A673 (cell line): Measurements from ENCODE around the gene SERPINA4. TPM values are rescaled to one million over a fixed set of nuclear protein-coding genes. Genes with fewer than 3 reads are reported as not detected.

Experiments
- BruUV-seq: library from RNA; stranded (reverse); fragments of 400-500 nt; replicated peaks from 2 replicates; lab custom pipeline; 2021; lab: Mats Ljungman, UMichigan
- CTCF ChIA-PET: fragments of 300-600 bp; sonication (Branson Sonifier 250); formaldehyde crosslinking; loops from one replicate; lab custom pipeline; 2022; ENCODE audit warnings: antibody characterized with exemption; lab: Charles Lee
- POLR2A ChIA-PET: fragments of 300-600 bp; sonication (Branson Sonifier 250); formaldehyde crosslinking; loops from one replicate; lab custom pipeline; 2022; ENCODE audit warnings: antibody characterized with exemption; ENCODE audit not compliant: low non-redundant PET; lab: Charles Lee
- DNase-seq: peaks from one replicate; pipeline ENCODE4 v3.0.0-alpha.2; 2015; ENCODE audit warnings: low spot score
- H3K27ac ChIP-seq: fragments of 200-600 bp; sonication (generic); 2 replicates; pipeline ENCODE4 v1.5.1; 2016; ENCODE audit warnings: mixed run types, low read depth, mild to moderate bottlenecking, mixed read lengths, antibody characterized with exemption, low read length; ENCODE audit not compliant: poor library complexity, severe bottlenecking
- H3K27me3 ChIP-seq: fragments of 200-600 bp; sonication (generic); replicated peaks from 2 replicates; pipeline ENCODE4 v1.6.1; 2017; ENCODE audit warnings: mixed run types, low read depth, mild to moderate bottlenecking, mixed read lengths, antibody characterized with exemption, low read length; ENCODE audit not compliant: insufficient read depth, poor library complexity
- H3K36me3 ChIP-seq: fragments of 200-600 bp; sonication (generic); 2 replicates; pipeline ENCODE4 v1.6.1; 2016; ENCODE audit warnings: mixed run types, mild to moderate bottlenecking, mixed read lengths, antibody characterized with exemption, low read length; ENCODE audit not compliant: insufficient read depth, poor library complexity, severe bottlenecking
- H3K4me1 ChIP-seq: fragments of 200-600 bp; sonication (generic); 2 replicates; pipeline ENCODE4 v1.6.1; 2017; ENCODE audit warnings: mixed run types, mild to moderate bottlenecking, mixed read lengths, antibody characterized with exemption, low read length; ENCODE audit not compliant: insufficient read depth, poor library complexity, severe bottlenecking
- H3K4me3 ChIP-seq: fragments of 200-600 bp; sonication (generic); 2 replicates; pipeline ENCODE4 v1.5.1; 2016; ENCODE audit warnings: low read depth, mixed run types, mild to moderate bottlenecking, mixed read lengths, low read length; ENCODE audit not compliant: poor library complexity, severe bottlenecking
- H3K9me3 ChIP-seq: fragments of 200-600 bp; sonication (generic); 2 replicates; pipeline ENCODE4 v1.6.1; 2016; ENCODE audit warnings: mixed run types, low read depth, mild to moderate bottlenecking, mixed read lengths, antibody characterized with exemption, low read length; ENCODE audit not compliant: poor library complexity, severe bottlenecking
- EZH2 ChIP-seq: fragments of 200-600 bp; sonication (generic); IDR thresholded peaks from 2 replicates; pipeline ENCODE4 v1.6.1; 2017; ENCODE audit warnings: borderline replicate concordance, low read depth, mild to moderate bottlenecking, mixed read lengths, antibody characterized with exemption, low read length; ENCODE audit not compliant: poor library complexity, severe bottlenecking
- intact Hi-C: fragments of 100-400 bp; cut with micrococcal nuclease; formaldehyde crosslinking; loops from one replicate; pipeline ENCODE4 v1.10.0; 2022; ENCODE audit not compliant: unreplicated experiment
- total RNA-seq: library from RNA; stranded (reverse); gene quantifications from 2 replicates; pipeline ENCODE4 v1.2.3, GENCODE V29; 2021
- TF ChIP-seq, protein P1 (sequence below): fragments of 300-800, 200-600 bp; sonication (generic); conservative IDR thresholded peaks from 2 replicates; pipeline ENCODE4 v1.5.1; 2017; ENCODE audit warnings: low read depth, mild to moderate bottlenecking, antibody characterized with exemption, low read length, moderate library complexity, mixed read lengths

The SERPINA4 gene
- total RNA-seq, 1 experiment from 2014 or later, result not detected

DNA sequence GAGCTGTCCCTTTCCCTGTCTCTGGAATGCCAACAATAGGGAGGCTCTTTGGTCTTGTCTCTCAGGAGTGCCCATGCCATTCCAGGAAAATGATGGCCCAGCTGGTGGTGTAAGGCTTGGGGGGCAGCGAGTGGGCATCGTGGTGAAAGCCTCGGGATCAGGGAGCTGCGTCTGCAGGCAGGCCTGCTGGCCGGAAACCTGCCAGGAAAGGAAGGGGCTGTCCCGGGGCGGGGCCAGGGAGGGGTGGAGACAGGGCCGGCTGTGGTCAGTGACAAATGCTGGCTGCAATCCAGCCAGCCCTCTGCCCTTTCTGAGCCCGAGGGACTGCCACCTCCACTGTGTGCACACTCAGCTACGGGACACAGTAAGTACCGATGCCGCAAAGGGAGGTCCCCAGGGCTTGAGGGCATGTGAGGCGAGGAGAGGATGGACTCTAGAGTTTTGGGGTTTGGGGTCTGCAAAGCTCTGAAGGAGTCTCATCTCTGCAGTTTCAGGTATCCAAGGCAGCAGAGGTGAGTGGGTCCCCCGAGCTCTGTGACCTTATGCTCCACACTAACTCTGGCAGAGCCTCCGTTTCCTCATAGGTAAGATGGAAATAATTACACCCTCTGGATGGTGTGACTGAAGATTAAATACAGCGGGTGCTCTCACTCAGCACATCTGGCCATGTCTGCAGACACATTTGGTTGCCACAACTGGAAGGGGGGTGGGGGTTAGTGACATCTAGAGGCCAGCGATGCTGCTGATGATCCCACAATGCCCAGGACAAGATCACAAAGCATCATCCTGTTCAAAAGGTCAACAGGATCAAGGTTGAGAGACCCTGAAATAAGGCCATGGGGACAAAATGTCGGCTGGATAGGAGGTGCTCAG lies 20.1 kb downstream of the SERPINA4 start, which contains the start of gene SERPINA5:
Gene SERPINA5 (plus strand): TSS at position 300 of the 873 bp plus-strand sequence. CDS start 5,937 bp downstream, outside the sequence.
- BruUV-seq, result no TSS peak
- intact Hi-C loops, result no loop called here
- POLR2A ChIA-PET, result no interaction called here

DNA sequence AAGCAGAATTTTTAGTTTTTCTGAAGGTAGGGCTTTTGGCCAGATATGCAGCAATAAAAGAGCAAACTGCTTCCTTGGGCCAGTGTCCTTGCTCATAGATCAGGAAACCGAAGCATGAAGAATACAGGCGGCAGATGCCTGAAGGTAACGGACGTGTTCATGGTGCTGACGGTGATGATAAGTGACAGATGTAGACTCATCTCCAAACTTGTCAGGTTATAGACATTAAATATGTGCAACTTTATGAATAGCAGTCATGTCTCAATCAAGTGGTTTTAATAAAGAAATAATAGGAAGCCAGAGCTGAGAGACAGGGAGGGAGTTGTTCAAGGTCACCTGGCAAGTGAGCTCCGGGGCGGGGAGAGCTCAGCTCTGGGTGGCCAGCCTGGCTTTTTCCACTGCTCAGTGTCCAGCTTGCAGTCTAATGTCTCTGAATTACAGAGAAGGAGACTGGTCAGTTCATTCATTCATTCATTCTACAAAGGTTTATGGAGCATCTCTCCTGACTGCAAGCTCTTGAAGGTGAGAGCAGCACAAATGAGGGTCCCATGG lies 21.0 kb downstream of the SERPINA4 start:
- POLR2A ChIA-PET, result no interaction called here
- no peaks in the 10 kb centered on the region for H3K36me3 ChIP-seq
- DNase-seq, result no peak
- H3K4me3 ChIP-seq, result no peak overlapping the region
- no peaks in the 10 kb centered on the region for H3K4me1 ChIP-seq
- BruUV-seq, result no TSS peak
- CTCF ChIA-PET, result no interaction called here
- no peaks in the 10 kb centered on the region for H3K27me3 ChIP-seq
- H3K27ac ChIP-seq, result no peak overlapping the region
- intact Hi-C loops, result no loop called here
- TF ChIP-seq, protein P1, sequence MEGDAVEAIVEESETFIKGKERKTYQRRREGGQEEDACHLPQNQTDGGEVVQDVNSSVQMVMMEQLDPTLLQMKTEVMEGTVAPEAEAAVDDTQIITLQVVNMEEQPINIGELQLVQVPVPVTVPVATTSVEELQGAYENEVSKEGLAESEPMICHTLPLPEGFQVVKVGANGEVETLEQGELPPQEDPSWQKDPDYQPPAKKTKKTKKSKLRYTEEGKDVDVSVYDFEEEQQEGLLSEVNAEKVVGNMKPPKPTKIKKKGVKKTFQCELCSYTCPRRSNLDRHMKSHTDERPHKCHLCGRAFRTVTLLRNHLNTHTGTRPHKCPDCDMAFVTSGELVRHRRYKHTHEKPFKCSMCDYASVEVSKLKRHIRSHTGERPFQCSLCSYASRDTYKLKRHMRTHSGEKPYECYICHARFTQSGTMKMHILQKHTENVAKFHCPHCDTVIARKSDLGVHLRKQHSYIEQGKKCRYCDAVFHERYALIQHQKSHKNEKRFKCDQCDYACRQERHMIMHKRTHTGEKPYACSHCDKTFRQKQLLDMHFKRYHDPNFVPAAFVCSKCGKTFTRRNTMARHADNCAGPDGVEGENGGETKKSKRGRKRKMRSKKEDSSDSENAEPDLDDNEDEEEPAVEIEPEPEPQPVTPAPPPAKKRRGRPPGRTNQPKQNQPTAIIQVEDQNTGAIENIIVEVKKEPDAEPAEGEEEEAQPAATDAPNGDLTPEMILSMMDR, result no peak
- TF ChIP-seq EZH2, result no peak
- H3K9me3 ChIP-seq, result no peaks in the 10 kb centered on the region

More for the DNA sequence above, 20.1 kb downstream of the SERPINA4 start, which contains the start of gene SERPINA5:
- no peak for TF ChIP-seq EZH2
- TF ChIP-seq, protein P1, result no peak
- Histone ChIP-seq H3K4me3 (no peak within 1 kb of the TSS), H3K27me3 (no peaks in the 10 kb centered on the region), H3K4me1 (no peaks in the 10 kb centered on the region), H3K36me3 (no peaks in the 10 kb centered on the region), H3K27ac (no peak within 1 kb of the TSS), H3K9me3 (no peaks in the 10 kb centered on the region)
- CTCF ChIA-PET, result no interaction called here
- no peak for DNase-seq

DNA sequence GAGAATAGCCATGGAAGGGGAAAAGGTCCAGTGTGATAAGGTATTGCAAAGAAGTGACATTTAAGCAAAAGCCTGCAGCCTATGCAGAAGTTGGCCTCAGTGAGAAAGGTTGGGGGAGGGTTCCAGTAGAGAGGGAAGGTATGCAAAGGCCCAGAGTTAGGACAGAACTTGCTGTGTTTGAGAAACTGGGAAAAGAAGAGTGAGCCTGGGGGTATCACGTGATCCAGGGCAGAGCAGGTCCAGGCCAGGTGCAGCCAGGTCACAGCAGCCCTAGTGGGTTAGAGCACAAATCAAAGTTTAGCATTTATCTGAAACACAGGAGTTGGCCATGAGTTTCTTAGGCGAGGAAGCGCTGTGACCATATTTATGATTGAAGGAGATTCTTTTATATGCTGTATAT lies 21.6 kb downstream of the SERPINA4 start:
- no TSS peak for BruUV-seq
- Histone ChIP-seq H3K9me3 (no peaks in the 10 kb centered on the region), H3K4me3 (no peak overlapping the region), H3K27ac (no peak overlapping the region), H3K4me1 (no peaks in the 10 kb centered on the region), H3K36me3 (no peaks in the 10 kb centered on the region), H3K27me3 (no peaks in the 10 kb centered on the region)
- ChIA-PET CTCF (no interaction called here), POLR2A (interaction anchor here (0.6 kb wide), 1 partner anchor 844 kb away, joined by 13 read pairs; no protein-coding TSS in a partner anchor)
- no peak for DNase-seq
- intact Hi-C loops, result no loop called here
- no peak for TF ChIP-seq EZH2
- TF ChIP-seq, protein P1, result no peak
